Ramos (cell line): ENCODE data around the gene RASSF1.

Experiments used
- in situ Hi-C: fragments of 300-500 bp; cut with MboI; formaldehyde crosslinking; loops from one replicate; pipeline ENCODE4 v1.14.3; 2022; ENCODE audit warnings: low sequenced_read_pairs; ENCODE audit not compliant: unreplicated experiment

Gene RASSF1

GRCh38 chr3:50304601-50305000, 36.0 kb downstream of the RASSF1 start:
- in situ Hi-C loops, result no loop called here

- in situ Hi-C loops, result no loop called here
Observed at GRCh38 chr3:50303013-50303815, 37.4 kb downstream of the RASSF1 start, which contains the start of gene HYAL1. HYAL1 (minus strand) TSS chr3:50303574; CDS start chr3:50302956, 618 bp downstream.

- in situ Hi-C loops, result no loop called here
Observed at GRCh38 chr3:50302095-50303012, 38.3 kb downstream of the RASSF1 start.

GRCh38 chr3:50300681-50301254, 39.9 kb downstream of the RASSF1 start:
- in situ Hi-C loops, result no loop called here

GRCh38 chr3:50299929-50300680, 40.5 kb downstream of the RASSF1 start:
- in situ Hi-C loops, result no loop called here

- in situ Hi-C loops, result no loop called here
Observed at GRCh38 chr3:50299638-50299928, 41.1 kb downstream of the RASSF1 start.

GRCh38 chr3:50298836-50299637, 41.6 kb downstream of the RASSF1 start, which contains the start of the genes HYAL3 and NAA80:
HYAL3 (minus strand) TSS chr3:50299405; CDS start chr3:50295602, 3,803 bp downstream.
NAA80 (minus strand) TSS chr3:50299405; CDS start chr3:50297463, 1,942 bp downstream.
- in situ Hi-C loops, result no loop called here

- in situ Hi-C loops, result no loop called here
Observed at GRCh38 chr3:50297896-50298725, 42.5 kb downstream of the RASSF1 start.

GRCh38 chr3:50297384-50297775, 43.3 kb downstream of the RASSF1 start:
- in situ Hi-C loops, result no loop called here

- in situ Hi-C loops, result no loop called here
Observed at GRCh38 chr3:50296721-50297383, 43.8 kb downstream of the RASSF1 start.

- in situ Hi-C loops, result no loop called here
Observed at GRCh38 chr3:50295553-50296431, 44.8 kb downstream of the RASSF1 start.

GRCh38 chr3:50294492-50295403, 45.9 kb downstream of the RASSF1 start:
- in situ Hi-C loops, result no loop called here

- in situ Hi-C loops, result no loop called here
Observed at GRCh38 chr3:50294089-50294488, 46.5 kb downstream of the RASSF1 start.

- in situ Hi-C loops, result no loop called here
Observed at GRCh38 chr3:50293079-50293801, 47.4 kb downstream of the RASSF1 start.
